IPS-15b (cell line): Measurements from ENCODE around the gene MFRP.
"Not testable (repeated sequence)": the region's sequence is repeated elsewhere in the genome, so short reads cannot be mapped to it uniquely, and the experiment has no call there.

Experiments used
- H3K27me3 ChIP-seq: one replicate; pipeline ENCODE4 v1.6.1; 2013; ENCODE audit warnings: low read length; ENCODE audit not compliant: control insufficient read depth, insufficient read depth
- H3K36me3 ChIP-seq: one replicate; pipeline ENCODE4 v1.6.1; 2013; ENCODE audit warnings: low read length; ENCODE audit not compliant: control insufficient read depth, insufficient read depth
- H3K4me1 ChIP-seq: one replicate; pipeline ENCODE4 v1.6.1; 2013; ENCODE audit warnings: mild to moderate bottlenecking, low read length; ENCODE audit not compliant: control insufficient read depth, insufficient read depth
- H3K4me3 ChIP-seq: one replicate; pipeline ENCODE4 v1.5.1; 2013; ENCODE audit warnings: low read depth, low read length
- H3K9ac ChIP-seq: one replicate; pipeline ENCODE4 v1.6.1; 2013; ENCODE audit warnings: low read depth, mild to moderate bottlenecking, low read length
- H3K9me3 ChIP-seq: one replicate; pipeline ENCODE4 v1.6.1; 2013; ENCODE audit warnings: mild to moderate bottlenecking, low read length; ENCODE audit not compliant: control insufficient read depth, insufficient read depth

MFRP gene

DNA sequence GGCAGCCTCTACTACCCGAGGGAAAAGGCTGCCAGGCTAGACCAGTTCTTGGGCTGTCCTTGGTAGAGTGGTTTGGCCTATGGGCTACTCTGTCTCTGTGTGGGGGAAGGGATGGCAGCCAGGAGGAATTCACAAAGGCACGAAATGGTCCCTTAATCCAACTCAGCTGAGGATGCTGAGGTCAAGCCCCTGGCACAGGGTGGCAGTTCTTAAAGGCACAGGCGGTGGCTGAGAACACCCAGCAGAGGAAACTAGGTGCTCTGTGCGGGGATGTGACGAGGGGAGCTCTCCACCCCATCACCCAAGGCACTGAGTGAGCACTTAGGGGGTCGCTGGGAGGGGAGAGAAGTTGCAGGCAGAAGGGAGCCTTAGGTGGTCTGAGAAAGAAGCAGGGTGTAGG lies at the start of gene MFRP:
MFRP (minus strand) TSS at position 101 of the 400 bp plus-strand sequence. CDS start 192 bp downstream, outside the sequence.
- no peaks in the 10 kb centered on the region for H3K36me3 ChIP-seq
- H3K9ac ChIP-seq, result no peak within 1 kb of the TSS
- H3K4me1 ChIP-seq, result no peaks in the 10 kb centered on the region
- H3K27me3 ChIP-seq, result peaks cover 37% of the 10 kb centered on the region
- no peaks in the 10 kb centered on the region for H3K9me3 ChIP-seq
- H3K4me3 ChIP-seq, result no peak within 1 kb of the TSS

GRCh38 chr11:119391275-119391674 lies 44.8 kb upstream of the MFRP start:
- Histone ChIP-seq H3K36me3 (no peaks in the 10 kb centered on the region), H3K9me3 (no peaks in the 10 kb centered on the region), H3K9ac (no peak overlapping the region), H3K4me3 (no peak overlapping the region), H3K4me1 (no peaks in the 10 kb centered on the region), H3K27me3 (no peaks in the 10 kb centered on the region)

GRCh38 chr11:119389611-119390254 lies 43.2 kb upstream of the MFRP start:
- H3K9ac ChIP-seq, result no peak overlapping the region
- no peaks in the 10 kb centered on the region for H3K36me3 ChIP-seq
- H3K9me3 ChIP-seq, result no peaks in the 10 kb centered on the region
- H3K4me1 ChIP-seq, result no peaks in the 10 kb centered on the region
- H3K27me3 ChIP-seq, result no peaks in the 10 kb centered on the region
- no peak overlapping the region for H3K4me3 ChIP-seq

- H3K36me3 ChIP-seq, result no peaks in the 10 kb centered on the region
- H3K4me3 ChIP-seq, result no peak overlapping the region
- H3K27me3 ChIP-seq, result peaks cover 11% of the 10 kb centered on the region
- no peaks in the 10 kb centered on the region for H3K4me1 ChIP-seq
- H3K9ac ChIP-seq, result no peak overlapping the region
- no peaks in the 10 kb centered on the region for H3K9me3 ChIP-seq
These were observed 41.6 kb upstream of the MFRP start for GRCh38 chr11:119388103-119388502.

GRCh38 chr11:119384332-119384731 lies 37.8 kb upstream of the MFRP start:
- Histone ChIP-seq H3K4me1 (peaks cover 7% of the 10 kb centered on the region), H3K9ac (no peak overlapping the region), H3K9me3 (no peaks in the 10 kb centered on the region), H3K27me3 (peaks cover 36% of the 10 kb centered on the region), H3K36me3 (no peaks in the 10 kb centered on the region), H3K4me3 (no peak overlapping the region)

DNA sequence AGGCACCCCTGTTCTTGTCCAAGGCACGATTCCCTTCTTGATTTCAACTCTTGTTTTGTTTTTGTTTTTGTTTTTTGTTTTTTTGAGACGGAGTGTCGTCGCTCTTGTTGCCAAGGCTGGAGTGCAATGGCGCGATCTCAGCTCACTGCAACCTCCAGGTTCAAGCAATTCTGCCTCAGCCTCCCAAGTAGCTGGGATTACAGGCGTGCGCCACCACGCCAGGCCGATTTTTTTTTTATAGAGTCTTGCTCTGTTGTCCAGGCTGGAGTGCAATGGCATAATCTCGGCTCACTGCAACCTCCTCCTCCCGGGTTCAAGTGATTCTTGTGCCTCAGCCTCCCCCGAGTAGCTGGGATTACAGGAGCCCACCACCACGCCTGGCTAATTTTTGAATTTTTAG lies 36.0 kb upstream of the MFRP start:
- H3K9ac ChIP-seq, H3K36me3 ChIP-seq, H3K9me3 ChIP-seq, H3K4me3 ChIP-seq: not testable (repeated sequence)
- peaks cover 25% of the 10 kb centered on the region for H3K4me1 ChIP-seq
- H3K27me3 ChIP-seq, result peaks cover 38% of the 10 kb centered on the region

- Histone ChIP-seq H3K27me3 (peaks cover 38% of the 10 kb centered on the region), H3K9ac (no peak overlapping the region), H3K4me1 (peaks cover 25% of the 10 kb centered on the region), H3K4me3 (peak overlapping the region; percentile 82), H3K36me3 (no peaks in the 10 kb centered on the region), H3K9me3 (no peaks in the 10 kb centered on the region)
These were observed 35.6 kb upstream of the MFRP start for GRCh38 chr11:119382101-119382500.

- H3K36me3 ChIP-seq, result no peaks in the 10 kb centered on the region
- H3K4me3 ChIP-seq, result peak within 1 kb of the TSS; percentile 82
- H3K4me1 ChIP-seq, result peaks cover 25% of the 10 kb centered on the region
- peaks cover 38% of the 10 kb centered on the region for H3K27me3 ChIP-seq
- H3K9ac ChIP-seq, result no peak within 1 kb of the TSS
- no peaks in the 10 kb centered on the region for H3K9me3 ChIP-seq
These were observed 34.9 kb upstream of the MFRP start, which contains the start of gene USP2 for GRCh38 chr11:119381181-119381988. USP2 (minus strand) TSS chr11:119381690; CDS start chr11:119373480, 8,210 bp downstream.

GRCh38 chr11:119380827-119381180 lies 34.3 kb upstream of the MFRP start:
- H3K27me3 ChIP-seq, result peaks cover 38% of the 10 kb centered on the region
- H3K4me1 ChIP-seq, result peaks cover 25% of the 10 kb centered on the region
- H3K9me3 ChIP-seq, result no peaks in the 10 kb centered on the region
- no peak overlapping the region for H3K9ac ChIP-seq
- no peaks in the 10 kb centered on the region for H3K36me3 ChIP-seq
- peak overlapping the region; percentile 82 for H3K4me3 ChIP-seq

DNA sequence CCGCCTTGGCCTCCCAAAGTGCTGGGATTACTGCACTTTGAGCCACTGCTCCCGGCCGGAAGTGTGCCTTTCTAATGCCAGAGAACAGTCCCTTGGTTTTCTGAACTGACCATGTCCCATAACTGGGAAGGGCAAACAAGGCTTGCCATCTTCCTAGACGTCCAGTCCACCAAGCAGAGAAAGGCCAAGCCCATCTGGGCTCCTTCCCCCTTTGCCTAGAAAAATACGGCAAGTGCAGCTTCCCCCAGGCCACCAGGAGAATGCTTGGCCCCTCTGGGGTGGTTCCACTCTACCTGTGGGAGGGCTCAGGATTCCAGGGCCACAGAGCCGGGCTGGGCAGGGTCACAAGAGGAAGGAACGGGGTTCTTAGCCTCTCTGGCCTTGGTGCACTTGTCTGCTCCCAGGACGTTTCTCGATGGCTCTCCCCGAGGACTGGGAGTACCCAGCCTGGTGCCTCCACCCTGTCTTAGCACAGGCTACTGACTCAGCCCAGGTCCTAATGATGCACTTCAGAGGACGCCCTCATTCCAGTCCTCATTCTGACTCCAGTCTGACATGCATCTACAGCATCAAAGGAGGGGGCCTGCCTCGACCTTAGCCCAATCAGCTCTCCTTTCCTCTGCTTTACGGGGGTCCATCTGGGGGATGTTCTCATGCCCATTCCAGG lies 33.8 kb upstream of the MFRP start:
- Histone ChIP-seq H3K9ac (no peak overlapping the region), H3K9me3 (no peaks in the 10 kb centered on the region), H3K27me3 (peaks cover 38% of the 10 kb centered on the region), H3K4me1 (peaks cover 30% of the 10 kb centered on the region), H3K36me3 (no peaks in the 10 kb centered on the region), H3K4me3 (peak overlapping the region; percentile 82)

DNA sequence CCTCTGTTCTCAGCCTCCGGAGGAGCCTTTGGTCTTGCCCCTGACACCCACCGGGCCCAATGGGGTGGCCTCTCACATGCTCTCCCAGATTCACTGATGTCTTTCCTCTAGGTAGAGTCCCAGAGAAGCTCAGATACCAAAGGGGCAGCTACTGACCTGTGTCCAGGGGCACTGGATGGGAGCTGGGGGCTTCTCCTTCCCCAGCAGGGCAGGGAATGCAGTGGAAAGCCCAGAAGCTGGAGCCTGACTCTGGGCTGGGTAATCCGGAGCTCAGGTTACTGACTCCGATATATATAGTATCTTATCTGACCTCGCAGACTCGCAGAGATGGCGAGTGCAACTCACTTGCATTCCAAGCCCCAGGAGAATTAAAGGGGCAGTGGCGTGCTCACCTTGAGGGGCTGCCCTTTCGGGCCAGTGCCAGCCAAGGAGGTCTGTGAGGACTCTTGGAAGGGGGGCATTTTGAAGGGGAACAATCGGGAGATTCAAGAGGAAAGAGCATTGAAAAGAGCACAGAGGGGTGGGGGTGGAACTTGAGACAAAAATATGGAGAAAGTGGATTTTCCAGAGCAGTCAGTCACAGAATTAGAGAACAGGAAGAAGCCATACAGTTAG lies 32.5 kb upstream of the MFRP start:
- H3K9ac ChIP-seq, result no peak overlapping the region
- H3K36me3 ChIP-seq, result no peaks in the 10 kb centered on the region
- H3K4me3 ChIP-seq, result peak overlapping the region; percentile 28
- no peaks in the 10 kb centered on the region for H3K9me3 ChIP-seq
- peaks cover 34% of the 10 kb centered on the region for H3K27me3 ChIP-seq
- H3K4me1 ChIP-seq, result peaks cover 35% of the 10 kb centered on the region
